AG10803 (cell line): ENCODE results near the gene PDHB.

ENCODE experiments used
- DNase-seq: peaks from one replicate; pipeline ENCODE4 v3.0.0; 2010; ENCODE audit warnings: low read depth
- H3K4me3 ChIP-seq: 2 replicates; pipeline ENCODE4 v1.5.1; 2011; ENCODE audit warnings: mild to moderate bottlenecking, low read length, control low read depth
- CTCF ChIP-seq: conservative IDR thresholded peaks from 2 replicates; pipeline ENCODE4 v1.5.1; 2011; ENCODE audit warnings: mild to moderate bottlenecking, low read length, control low read depth, inconsistent platforms

The PDHB gene

GRCh38 chr3:58473275-58473674, 39.6 kb upstream of the PDHB start:
- DNase-seq: no peak
- TF ChIP-seq CTCF: no peak
- H3K4me3 ChIP-seq: no peak overlapping the region

- DNase-seq: peak; percentile 85
- no peak for TF ChIP-seq CTCF
- no peak overlapping the region for H3K4me3 ChIP-seq
Observed at GRCh38 chr3:58471025-58471887, 37.6 kb upstream of the PDHB start.

- no peak for DNase-seq
- H3K4me3 ChIP-seq: no peak overlapping the region
- TF ChIP-seq CTCF: no peak
Observed at GRCh38 chr3:58470363-58471024, 36.9 kb upstream of the PDHB start.

- no peak for TF ChIP-seq CTCF
- no peak overlapping the region for H3K4me3 ChIP-seq
- no peak for DNase-seq
Observed at GRCh38 chr3:58469096-58469495, 35.5 kb upstream of the PDHB start.

- DNase-seq: no peak
- H3K4me3 ChIP-seq: no peak overlapping the region
- no peak for TF ChIP-seq CTCF
Observed at GRCh38 chr3:58466899-58467563, 33.4 kb upstream of the PDHB start.

- no peak overlapping the region for H3K4me3 ChIP-seq
- DNase-seq: no peak
- TF ChIP-seq CTCF: no peak
Observed at GRCh38 chr3:58464866-58465265, 31.2 kb upstream of the PDHB start.
